Kidney (tissue), 14 donors: Measurements from ENCODE around the gene DENND6B. TPM values are rescaled to one million over a fixed set of nuclear protein-coding genes. Genes with fewer than 3 reads are reported as not detected.

Experiments
- DNase-seq, 5 donors: peaks; one replicate each; pipeline ENCODE4 v3.0.0-alpha.2; 2013 to 2020
- FAIRE-seq: peaks from 2 replicates; lab custom pipeline; 2012; peaks lifted over from hg19 to GRCh38; lab: Jason Lieb, UNC
- H3K27ac ChIP-seq, 2 donors: one replicate each; pipeline ENCODE4 v1.7.0; 2013; ENCODE audit warnings: low read depth in 2 of 2, low read length in 2 of 2, inconsistent platforms in 1 of 2
- H3K27me3 ChIP-seq: one replicate; pipeline ENCODE4 v1.7.1; 2013; ENCODE audit warnings: low read length, inconsistent platforms; ENCODE audit not compliant: control insufficient read depth, insufficient read depth
- H3K36me3 ChIP-seq, 3 donors: one replicate each; pipeline versions ENCODE4 v1.7.0 to v1.7.1; 2013; ENCODE audit warnings: low read length in 3 of 3, control low read depth in 1 of 3, inconsistent platforms in 1 of 3; ENCODE audit not compliant: insufficient read depth in 3 of 3, control insufficient read depth in 2 of 3
- H3K4me1 ChIP-seq, 3 donors: one replicate each; pipeline versions ENCODE4 v1.7.0 to v1.7.1; 2013; ENCODE audit warnings: low read length in 3 of 3, inconsistent platforms in 1 of 3, low read depth in 1 of 3; ENCODE audit not compliant: control insufficient read depth in 2 of 3, insufficient read depth in 2 of 3
- H3K4me3 ChIP-seq, 3 donors: one replicate each; pipeline versions ENCODE4 v1.7.0 to v1.8.1; 2013; ENCODE audit warnings: low read length in 3 of 3, control low read depth in 1 of 3, inconsistent platforms in 1 of 3
- H3K9ac ChIP-seq, 3 donors: one replicate each; pipeline versions ENCODE4 v1.7.0 to v1.7.1; 2013; ENCODE audit warnings: low read length in 3 of 3, control low read depth in 1 of 3, inconsistent platforms in 1 of 3
- H3K9me3 ChIP-seq, 3 donors: one replicate each; pipeline versions ENCODE4 v1.7.0 to v1.7.1; 2013; ENCODE audit warnings: low read length in 3 of 3, control low read depth in 1 of 3, inconsistent platforms in 1 of 3; ENCODE audit not compliant: control insufficient read depth in 2 of 3, insufficient read depth in 1 of 3
- CTCF ChIP-seq: IDR thresholded peaks from 3 replicates; pipeline ENCODE4 v1.5.1; 2012; ENCODE audit warnings: mild to moderate bottlenecking, moderate library complexity, borderline replicate concordance; ENCODE audit not compliant: insufficient read depth; ENCODE audit errors: extremely low read depth
- intact Hi-C: fragments of 100-400 bp; cut with DNase I; formaldehyde crosslinking; loops from one replicate; pipeline ENCODE4 v1.11.1; 2022
- polyA plus RNA-seq: library from polyadenylated mRNA; stranded (reverse); fragments of 350-450 nt; fragmentation: Illumina TruSeq; extraction: RNeasy Lipid Tissue Mini Kit (QIAGEN cat#74804); gene quantifications from one replicate; pipeline ENCODE4 v1.2.3, GENCODE V29; 2014; ENCODE audit warnings: low read depth, low replicate concordance; ENCODE audit not compliant: insufficient read depth
- total RNA-seq: library from RNA; stranded (reverse); fragmentation: NEBNext Ultra II Directional; extraction: Animal tissue kit (Norgen Biotek cat#: 25700); gene quantifications from one replicate; pipeline ENCODE4 v1.2.1, GENCODE V29; 2021
- donor health status: control.
- donor health status: control.
- donor health status: control.
- donor health status: control.
- donor health status: control.
- donor health status: DM: yes; HTN: yes; CAD: no.
- donor health status: Normal renal cell carcinoma (clear cell type).

The DENND6B gene
- total and polyA plus RNA-seq, 2 donors from 2014 or later, result 14.5 to 16.7 TPM

DNA sequence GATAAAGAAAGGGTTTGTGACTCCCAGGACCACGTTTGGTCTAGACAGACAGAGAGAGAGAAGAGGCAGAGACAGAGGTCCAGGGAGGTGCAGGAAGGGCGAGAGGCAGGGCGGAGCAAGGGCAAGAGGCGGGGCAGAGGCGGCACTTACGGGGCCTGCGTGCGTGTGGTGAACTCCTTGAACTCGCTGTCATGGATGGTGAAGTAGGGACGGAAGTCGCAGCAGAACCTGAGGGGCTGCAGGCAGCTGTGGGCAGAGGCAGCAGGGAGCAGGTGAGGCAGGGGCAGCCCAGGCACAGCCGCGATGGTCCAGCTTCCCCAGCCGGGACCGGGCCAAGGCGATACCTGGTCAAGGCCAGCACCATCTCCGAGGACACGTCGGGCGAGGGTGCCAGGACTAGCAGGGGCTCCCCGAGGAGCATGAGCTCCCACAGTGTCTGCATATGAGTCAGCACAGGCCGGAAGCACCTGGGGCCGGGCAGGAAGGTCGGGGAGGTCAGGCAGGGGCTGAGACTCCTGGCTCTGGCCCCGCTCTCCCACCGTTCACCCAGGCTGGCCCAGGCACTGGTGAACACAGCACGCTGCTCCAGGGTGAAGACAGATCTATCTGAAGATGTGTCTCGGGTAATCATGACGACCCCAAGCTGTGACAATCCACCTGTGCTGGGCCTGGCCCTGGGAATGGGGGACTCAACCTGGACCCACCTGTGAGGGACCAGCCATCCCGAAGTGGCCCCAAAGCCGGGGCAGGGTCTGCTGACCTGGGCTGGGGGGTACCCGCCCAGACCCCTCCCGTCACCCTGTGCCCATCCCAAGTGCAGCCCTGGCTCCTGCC is 12.1 kb downstream of the DENND6B start:
- FAIRE-seq, result no peak
- no peak for TF ChIP-seq CTCF

GRCh38 chr22:50314081-50314454 is 12.7 kb downstream of the DENND6B start:
- peak in 1 of 5 donors; percentile 64 for DNase-seq

More for the DNA sequence above, 12.1 kb downstream of the DENND6B start:
- peaks cover 0 to 24% (median 0%) of the 10 kb centered on the region in 3 donors for H3K4me1 ChIP-seq
- no peaks in the 10 kb centered on the region for H3K27me3 ChIP-seq
- H3K27ac ChIP-seq, result no peak overlapping the region
- no peaks in the 10 kb centered on the region for H3K9me3 ChIP-seq
- intact Hi-C loops, result no loop called here
- DNase-seq, result peak; percentile 71 to 80 (median 76)
- no peak overlapping the region for H3K9ac ChIP-seq
- peak overlapping the region in 1 of 3 donors; percentile 21 for H3K4me3 ChIP-seq
- H3K36me3 ChIP-seq, result no peaks in the 10 kb centered on the region

GRCh38 chr22:50313600-50313999 is 13.2 kb downstream of the DENND6B start:
- FAIRE-seq (no peak), DNase-seq (peak in 2 of 5 donors; percentile 55 to 60)
- no peaks in the 10 kb centered on the region for H3K9me3 ChIP-seq
- peaks cover 0 to 30% (median 3%) of the 10 kb centered on the region in 3 donors for H3K4me1 ChIP-seq
- no peaks in the 10 kb centered on the region for H3K36me3 ChIP-seq
- no peak overlapping the region for H3K4me3 ChIP-seq
- no peaks in the 10 kb centered on the region for H3K27me3 ChIP-seq
- intact Hi-C loops, result no loop called here
- H3K27ac ChIP-seq, result no peak overlapping the region
- TF ChIP-seq CTCF, result no peak
- H3K9ac ChIP-seq, result no peak overlapping the region

More at GRCh38 chr22:50314081-50314454, 12.7 kb downstream of the DENND6B start:
- intact Hi-C loops, result no loop called here
- no peak for FAIRE-seq
- no peak overlapping the region for H3K9ac ChIP-seq
- no peaks in the 10 kb centered on the region for H3K27me3 ChIP-seq
- no peaks in the 10 kb centered on the region for H3K9me3 ChIP-seq
- H3K36me3 ChIP-seq, result no peaks in the 10 kb centered on the region
- peaks cover 0 to 28% (median 0%) of the 10 kb centered on the region in 3 donors for H3K4me1 ChIP-seq
- no peak for TF ChIP-seq CTCF
- peak overlapping the region in 1 of 3 donors; percentile 21 for H3K4me3 ChIP-seq
- no peak overlapping the region for H3K27ac ChIP-seq
